Body of pancreas (tissue), 4 donors: Measurements from ENCODE around the gene STK17A.

ENCODE experiments used
- CTCF ChIP-seq, 7 experiments: fragments of 450-650 bp in 4 of 7; fragments of 200-600 bp in 3 of 7; sonication (generic) in 3 of 7; IDR thresholded peaks; one replicate each; pipeline ENCODE4 v1.5.1; 2016 to 2019; ENCODE audit warnings: antibody characterized with exemption in 7 of 7
- POLR2A ChIP-seq, 3 donors: fragments of 450-650 bp; IDR thresholded peaks; one replicate each; pipeline ENCODE4 v1.6.1; 2016; ENCODE audit warnings: antibody characterized with exemption in 3 of 3, mild to moderate bottlenecking in 2 of 3

GRCh38 chr7:43538404-43538771, 44.5 kb upstream of the STK17A start:
- TF ChIP-seq CTCF (IDR thresholded peaks at IDR 0.05) = no peak
- no peak for TF ChIP-seq POLR2A (IDR thresholded peaks at IDR 0.05)
